COLO829 (cell line): ENCODE results near the gene TRPV6.

Experiments used
- DNase-seq: peaks from one replicate; pipeline ENCODE4 v3.0.0; 2012; ENCODE audit warnings: low spot score

TRPV6 gene

DNA sequence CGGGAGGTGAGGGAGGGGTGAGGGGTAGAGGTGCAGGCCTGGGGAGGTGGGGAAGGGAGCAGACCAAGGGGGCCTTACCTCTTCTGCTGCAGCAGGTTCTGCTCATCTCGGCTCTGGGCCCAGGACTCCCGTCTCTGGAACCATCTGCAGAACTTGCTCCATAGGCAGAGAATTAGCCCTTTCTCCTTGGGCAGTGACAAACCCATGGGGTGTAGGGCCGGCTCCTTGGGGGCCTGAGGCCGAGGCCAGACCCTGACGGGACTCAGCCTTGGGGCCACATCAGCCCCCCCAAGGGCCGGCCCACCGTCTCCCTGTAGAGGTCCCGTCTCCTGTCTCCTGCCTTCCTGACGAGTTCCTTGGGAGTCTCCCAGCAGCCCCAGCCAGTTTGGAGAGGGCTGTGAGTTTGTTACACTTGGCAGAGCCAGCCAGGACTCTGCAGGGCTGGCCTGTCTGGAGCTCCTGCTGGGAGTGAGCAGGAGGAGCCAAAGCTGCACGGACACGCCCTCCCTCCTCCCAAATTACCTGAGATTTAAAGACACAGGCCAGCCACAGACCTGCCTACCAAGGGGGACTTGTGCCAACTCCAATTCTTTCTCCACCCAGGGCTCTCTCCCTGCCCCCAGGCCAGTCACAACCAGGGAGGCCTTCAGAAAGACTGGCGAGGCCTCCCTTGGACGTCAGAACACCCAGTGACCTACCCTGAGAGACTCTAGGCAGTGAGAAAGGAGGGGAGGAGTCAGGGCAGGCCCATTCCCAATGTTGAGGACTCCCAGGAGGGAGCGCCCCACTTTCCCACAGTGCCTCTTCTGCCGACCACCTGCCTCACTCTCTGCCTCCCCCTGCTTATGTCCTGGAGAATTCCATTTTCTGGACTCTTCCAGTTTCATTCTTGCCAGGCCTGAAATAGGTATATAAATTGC, at the start of gene TRPV6:
TSS of gene TRPV6 (minus strand) at position 435 of the 920 bp plus-strand sequence.
- no peak for DNase-seq

DNA sequence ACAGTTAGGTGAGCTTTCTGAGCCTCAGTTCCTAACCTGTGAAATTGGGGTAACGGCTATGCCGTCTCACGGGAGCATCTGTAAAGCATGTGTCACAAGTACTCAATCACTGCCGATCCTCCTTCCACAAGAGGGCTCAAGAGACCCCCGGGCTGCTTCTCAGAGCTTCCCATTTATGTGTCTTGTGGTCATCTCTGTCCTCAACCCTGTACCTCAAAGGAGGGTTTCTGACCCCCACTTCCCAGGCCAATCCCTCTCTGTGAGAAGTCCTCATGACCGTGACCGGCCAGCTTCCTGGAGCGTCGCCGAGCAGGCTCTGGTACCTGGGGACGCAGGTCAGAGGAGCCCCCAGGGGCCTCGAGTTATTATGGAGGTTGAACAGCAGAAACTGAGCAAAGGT, 48.5 kb upstream of the TRPV6 start:
- no peak for DNase-seq

DNA sequence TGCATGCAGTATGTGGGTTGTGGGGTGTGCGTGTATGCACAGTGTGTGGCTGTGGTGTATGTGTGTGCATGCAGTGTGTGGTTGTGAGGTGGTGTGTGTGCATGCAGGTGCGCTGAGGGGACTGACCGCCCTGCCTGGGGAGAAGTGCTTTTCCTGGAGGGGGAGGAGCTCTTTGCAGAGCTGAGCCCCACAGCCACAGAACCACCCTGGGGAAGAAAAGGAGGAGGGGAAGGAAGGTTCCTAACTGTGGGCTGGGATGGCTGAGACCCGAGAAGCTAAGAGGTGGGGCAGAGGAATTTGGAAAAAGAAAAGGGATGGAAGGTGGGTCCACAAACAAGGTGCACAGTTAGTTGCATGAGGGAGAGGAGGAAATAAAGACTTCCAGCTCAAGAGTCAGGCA, 48.1 kb upstream of the TRPV6 start, which contains the start of gene TRPV5:
TSS of gene TRPV5 (minus strand) at position 123 of the 400 bp plus-strand sequence. CDS start 287 bp downstream, outside the sequence.
- no peak for DNase-seq

DNA sequence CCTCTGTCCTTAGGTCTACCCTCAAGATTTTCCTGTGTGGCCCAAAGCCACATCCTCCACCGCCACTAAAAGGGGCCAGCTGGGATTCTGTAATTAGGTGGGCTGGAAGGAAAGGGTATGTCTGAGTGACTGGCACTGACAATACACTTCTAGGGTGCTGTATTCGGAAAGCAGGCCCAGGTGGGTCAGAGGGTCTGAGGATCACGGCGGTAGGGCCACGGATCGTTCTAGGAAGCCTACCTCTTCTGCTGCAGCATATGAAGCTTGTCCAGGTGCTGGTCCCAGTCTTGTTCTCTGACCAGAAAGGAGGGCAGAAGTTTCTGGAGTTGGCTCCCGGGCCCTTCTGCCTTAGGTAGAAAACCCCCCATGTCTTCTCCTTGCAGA, 47.5 kb upstream of the TRPV6 start:
- no peak for DNase-seq

DNA sequence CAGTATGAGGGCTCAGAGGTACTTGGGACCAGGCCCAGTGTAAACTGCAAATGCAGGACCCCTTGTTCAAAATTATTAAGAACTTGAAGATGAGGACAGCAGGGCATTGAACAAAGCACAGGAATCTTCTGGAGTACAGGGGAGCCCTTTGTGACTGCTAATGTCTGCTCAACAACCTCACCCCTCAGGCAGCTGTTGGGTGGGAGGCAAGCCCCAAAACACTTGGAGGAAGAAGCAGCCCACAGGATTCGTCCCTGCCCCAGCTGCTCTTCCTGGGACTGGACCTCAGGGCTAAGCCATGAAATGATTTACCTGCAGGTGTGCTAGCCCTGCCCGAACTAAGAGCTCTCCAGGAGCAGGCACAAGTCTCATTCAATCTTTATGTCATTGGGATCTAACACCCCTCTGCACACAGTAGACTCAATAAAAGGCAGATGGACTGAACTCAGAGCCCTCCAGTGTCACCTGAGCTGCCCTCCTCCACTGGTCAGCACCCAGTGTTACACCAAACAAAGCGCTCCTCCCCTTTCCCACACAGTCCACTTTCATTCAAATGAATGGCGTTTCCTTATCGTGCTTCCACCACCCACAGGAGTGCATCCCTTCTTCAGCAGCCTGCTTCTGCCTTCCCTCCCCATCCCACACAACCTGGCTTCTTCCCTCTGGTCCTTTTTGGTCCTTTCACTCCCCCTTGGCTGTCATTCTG, 47.0 kb upstream of the TRPV6 start:
- no peak for DNase-seq

DNA sequence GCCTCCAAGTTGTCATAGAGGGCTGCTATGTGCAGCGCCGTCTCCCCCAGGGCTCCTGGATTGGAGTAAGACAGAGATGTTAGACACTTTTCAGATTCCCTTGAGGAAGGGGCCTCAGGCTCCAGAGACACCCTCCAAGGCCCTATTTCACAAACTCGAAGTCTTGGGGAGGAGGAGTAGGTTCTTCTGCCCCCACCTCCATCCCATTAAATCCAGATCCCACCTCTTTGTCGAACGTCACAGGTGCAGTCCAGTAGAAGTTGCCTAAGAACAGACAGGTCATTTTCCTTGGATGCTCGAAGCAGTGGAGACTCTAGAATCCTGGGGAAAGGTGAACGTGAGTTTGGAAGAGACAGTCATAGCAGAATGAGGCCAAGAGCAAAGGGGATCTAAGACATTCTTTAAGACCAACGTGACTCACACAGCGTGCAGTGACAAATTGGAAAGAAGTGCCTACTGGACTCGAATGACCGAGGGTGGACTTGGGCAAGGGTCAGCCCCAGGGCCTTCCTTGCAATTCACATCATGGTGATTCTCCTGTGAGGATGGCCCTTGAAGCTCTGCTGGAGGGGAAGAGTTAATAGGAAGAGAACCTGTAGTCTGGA, 44.7 kb upstream of the TRPV6 start:
- DNase-seq = no peak

DNA sequence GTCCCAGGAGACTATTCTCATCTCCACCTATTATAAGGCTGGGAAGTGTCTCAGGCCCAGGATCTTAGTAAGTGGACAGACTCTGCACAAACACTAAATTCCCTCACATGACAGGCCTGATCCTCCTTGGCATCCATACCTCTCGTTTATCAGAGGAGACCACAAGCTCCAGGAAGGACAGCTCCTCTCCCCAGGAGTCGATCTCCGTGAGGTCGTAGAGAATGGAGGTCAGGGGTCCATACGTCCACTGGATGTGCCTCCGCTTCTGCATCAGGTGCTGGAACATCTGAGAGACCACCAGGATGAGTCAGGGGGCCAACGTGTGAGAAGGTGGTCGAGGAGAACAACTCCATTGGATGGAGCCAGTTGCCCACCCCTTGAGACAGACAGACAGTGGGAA, 42.4 kb upstream of the TRPV6 start:
- no peak for DNase-seq

DNA sequence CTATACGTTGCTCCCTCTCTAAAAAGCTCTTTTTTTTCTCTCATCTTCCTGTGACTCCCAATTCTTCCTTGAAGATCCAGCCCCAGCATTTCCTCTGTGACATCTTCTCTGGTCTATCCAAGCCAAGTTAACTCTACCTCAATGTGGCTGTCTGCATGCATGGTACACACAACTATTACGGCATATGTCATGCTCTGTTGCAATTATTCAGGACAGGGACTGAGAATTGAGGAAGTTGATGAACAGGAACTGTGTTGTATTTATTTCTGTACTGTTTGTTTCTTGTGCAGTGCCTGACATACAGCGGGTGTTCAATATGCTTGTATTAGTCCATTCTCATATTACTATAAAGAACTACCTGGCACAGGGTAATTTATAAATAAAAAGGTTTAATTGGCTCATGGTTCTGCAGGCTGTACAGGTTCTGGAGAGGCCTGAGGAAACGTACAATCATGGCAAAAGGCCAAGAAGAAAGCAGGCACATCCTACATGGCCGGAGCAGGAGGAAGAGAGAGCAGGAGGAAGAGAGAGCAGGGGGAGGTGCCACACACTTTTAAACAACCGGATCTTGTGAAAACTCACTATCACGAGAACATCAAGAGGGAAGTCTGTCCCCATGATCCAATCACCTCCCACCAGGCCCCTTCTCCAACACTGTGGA, 41.7 kb upstream of the TRPV6 start:
- no peak for DNase-seq

DNA sequence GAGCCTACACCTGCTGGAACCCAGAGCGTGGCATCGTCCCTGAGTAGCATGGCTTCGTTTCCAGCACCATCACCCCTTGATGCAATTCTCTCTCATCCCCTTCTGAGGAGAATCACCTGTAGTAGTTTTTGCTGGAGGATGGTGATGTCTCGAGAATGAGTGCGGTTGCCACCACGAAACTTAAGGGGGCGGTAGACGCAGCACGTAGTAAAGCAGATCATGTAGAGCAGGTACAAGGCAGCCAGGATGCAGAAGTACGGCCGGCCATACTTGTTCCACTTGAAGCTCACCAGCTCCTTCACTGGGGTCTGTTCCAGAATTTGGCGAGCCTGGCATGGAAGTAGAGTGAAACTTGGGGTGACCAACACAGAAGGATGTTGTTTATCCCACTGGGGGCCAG, 39.9 kb upstream of the TRPV6 start:
- no peak for DNase-seq

DNA sequence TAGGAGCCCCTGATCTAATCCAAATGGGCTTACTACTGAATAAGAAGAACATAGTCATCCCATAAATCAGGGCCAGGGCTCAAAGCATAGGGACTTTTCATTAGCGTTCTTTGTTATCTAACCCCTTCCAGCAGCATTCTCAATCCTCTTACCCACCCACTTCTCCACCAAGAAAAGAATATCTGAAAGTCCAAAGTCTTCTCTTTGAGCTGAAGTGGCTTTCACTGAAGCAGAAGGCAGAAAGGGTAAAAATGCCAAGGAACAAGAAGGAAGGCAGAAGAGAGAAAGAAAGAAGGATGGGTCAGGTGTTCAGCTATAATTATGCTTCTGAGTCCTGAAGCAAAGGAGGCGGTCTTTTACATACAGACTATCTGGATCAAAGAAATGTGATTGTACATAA, 37.8 kb upstream of the TRPV6 start:
- no peak for DNase-seq

DNA sequence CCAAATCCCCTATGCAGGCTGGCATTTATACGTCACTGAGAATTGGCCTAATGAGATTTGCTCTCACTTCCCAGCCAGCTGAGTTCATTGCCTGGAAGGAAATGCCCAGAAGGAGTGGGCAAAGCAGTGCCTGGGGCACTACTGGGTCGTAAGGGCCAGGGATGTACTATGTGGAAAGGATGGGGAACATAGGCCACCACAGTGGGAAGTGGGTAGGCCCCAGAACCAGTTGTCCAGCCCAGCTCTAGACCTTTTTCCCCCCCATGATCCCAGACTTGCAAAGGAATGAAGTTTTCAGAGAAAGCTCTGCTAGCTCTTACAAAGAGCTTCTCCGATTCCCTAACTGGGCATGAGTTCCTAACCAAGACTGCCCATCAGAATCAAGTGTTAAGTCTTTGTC, 34.1 kb upstream of the TRPV6 start:
- no peak for DNase-seq

DNA sequence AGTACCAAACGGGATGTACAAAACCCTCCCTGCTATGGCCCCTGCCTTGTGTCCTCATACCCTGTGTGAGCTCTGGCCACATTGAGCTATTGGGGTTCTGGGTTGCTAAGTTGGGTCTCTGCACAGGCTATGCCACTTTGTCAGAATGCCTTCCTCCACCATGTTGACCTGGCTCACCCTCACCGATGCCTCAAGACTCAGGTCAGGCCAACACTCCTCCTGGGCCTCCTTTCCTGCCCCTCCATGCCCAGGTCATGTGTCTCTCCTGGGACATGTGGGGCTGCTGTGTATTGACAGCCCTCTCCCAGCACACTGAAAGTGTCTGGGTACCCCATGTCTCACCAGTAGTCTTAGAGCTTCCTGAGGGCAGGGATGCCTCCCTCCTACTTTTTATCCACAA, 33.4 kb upstream of the TRPV6 start:
- DNase-seq = no peak

DNA sequence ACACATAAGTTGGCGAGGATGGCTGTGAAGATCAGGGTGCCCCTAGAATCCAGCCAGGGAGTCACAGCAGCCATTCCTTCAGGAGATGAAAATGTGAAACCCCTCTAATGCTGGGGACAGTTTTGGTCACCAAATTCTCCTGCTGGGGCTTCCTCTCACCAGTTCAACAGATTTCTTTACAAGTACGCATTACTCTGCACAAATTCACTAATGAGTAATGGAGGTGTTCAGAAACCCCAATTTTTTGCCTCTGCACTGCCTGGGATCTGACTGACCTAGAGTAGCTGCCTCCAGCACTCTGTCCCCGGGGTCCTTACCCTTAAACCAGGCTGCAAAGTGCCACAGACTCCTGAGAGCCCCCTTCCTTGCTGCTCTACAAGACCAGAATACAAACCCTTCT, 31.9 kb upstream of the TRPV6 start:
- no peak for DNase-seq

DNA sequence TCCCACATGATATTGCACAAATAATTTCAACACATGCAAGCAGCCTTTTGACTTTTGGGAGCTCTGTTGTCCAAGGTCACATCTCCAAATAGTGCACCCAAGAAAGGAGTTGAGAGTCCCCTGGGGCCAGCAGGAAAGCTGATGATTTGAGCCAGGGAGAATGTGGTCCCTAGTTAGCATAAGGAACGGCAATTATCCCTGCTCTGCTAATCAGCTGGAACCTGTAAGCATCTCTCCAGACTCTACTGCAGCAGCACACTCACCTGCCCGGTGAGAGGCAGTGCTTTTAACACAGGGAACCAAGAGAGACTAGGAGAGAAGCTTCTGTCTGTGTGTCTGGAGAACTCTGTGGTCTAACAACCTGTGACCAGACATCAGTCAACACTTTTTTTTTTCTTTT, 31.0 kb upstream of the TRPV6 start:
- no peak for DNase-seq

DNA sequence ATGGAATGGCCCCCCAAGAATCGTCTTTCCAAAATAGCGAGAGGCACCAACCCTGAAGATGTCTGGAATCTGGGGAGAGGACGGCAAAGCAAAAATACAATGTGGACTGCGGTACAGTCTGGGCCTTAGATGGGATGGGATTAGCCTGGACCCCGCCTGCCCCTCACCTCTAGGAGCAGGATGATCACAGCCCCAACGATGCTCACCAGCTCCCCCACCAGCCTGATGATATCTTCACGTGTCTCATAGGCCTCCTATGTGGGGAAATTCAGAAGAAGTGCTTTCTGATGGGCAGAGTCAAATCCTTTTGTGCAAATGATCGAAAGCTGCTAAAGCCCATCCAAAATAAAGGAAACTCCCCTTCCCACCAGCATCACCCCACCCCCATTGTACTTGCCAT, 29.8 kb upstream of the TRPV6 start:
- DNase-seq = no peak

DNA sequence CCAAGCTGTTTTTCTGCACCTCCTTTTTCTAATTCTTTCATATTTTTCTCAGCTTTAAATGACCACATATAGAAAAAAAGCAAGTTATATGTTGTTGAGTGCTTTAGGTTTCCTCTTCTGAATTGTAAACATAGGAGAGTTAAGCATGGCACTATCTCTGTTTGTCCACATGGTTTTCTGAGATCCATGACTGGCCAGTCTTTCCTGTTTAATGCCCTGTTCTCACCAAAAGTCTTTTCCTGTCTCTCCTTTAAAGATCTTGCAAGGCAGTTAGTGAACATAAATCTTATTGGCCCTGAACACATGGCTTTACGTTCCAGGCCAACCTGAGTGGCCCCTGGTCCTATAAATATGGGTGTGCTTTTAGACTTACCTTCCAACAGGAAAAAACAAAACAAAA, 28.6 kb upstream of the TRPV6 start:
- no peak for DNase-seq

DNA sequence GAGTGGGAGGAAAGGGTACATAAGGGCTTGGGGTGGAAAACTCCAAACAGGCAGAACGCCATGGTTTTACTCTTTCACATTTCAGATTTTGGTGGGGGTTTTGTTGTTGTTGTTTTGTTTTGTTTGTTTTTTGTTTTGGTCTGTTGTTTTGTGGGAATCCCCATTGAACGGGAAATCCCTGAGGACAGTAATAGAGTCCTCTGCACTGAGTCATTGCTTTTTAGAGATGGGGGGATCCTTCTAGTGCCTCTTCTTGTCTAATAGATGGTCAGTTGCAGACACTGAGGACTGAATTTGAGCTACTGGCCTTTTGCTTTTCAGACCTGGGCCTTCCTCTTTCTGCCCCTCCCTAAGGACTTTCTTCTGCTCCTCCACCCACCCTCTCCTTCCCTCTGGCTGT, 28.0 kb upstream of the TRPV6 start:
- DNase-seq = no peak

DNA sequence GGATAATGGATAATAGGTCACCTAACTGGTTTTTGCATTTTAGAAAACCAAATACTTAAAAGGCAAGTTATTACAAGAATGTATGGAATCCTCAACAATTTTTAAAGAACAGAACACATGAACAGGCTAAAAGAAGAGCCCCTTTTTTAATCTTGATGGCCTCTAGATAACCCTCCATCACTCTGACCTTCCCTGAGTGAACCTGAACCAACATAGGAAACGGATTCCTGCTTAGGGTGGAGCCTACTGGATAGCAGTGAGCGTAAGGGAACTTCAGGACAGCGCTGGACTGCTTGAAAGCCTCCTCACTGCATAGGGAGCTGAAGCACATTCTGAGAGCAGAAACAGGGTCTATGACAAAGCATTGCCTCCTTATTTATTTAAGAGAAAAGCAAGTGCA, 27.5 kb upstream of the TRPV6 start:
- no peak for DNase-seq

DNA sequence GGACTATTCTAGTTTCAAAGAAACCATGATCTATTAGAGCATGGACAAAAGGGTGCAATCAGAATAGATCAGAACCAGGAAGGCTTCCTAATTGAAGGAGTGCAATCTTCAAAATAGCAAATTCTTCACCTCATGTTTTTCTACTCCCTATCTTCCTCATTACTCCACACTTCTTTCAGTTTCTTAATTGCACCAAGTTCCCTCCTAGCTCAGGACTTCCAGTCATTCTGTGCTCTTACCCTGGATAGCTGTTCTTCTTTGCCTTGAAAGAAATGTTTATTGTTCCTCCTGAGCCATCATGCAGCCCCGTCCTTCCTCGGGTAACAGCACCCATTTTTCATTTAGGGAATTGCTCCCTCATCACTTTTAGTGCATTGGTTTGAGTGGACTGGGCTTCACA, 24.9 kb upstream of the TRPV6 start:
- DNase-seq = no peak

DNA sequence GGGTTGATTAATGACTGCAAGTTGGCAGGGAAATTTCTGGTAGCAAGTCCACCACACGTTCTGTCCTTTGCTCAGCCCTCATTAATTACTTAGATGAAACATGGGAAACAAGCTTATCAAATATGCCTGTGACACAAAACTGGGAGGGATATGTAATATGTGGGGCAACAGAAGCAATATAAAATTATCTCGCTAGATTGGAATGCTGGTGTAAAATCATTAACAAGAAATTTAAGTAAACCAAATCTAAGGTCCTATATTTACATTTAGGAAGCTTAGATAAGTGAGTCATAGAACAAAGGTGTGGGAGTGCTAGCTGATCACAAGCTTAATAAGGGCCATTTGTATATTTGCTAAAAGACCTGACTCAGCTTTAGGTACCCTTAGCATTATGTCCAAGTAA, 24.5 kb upstream of the TRPV6 start:
- DNase-seq = no peak

DNA sequence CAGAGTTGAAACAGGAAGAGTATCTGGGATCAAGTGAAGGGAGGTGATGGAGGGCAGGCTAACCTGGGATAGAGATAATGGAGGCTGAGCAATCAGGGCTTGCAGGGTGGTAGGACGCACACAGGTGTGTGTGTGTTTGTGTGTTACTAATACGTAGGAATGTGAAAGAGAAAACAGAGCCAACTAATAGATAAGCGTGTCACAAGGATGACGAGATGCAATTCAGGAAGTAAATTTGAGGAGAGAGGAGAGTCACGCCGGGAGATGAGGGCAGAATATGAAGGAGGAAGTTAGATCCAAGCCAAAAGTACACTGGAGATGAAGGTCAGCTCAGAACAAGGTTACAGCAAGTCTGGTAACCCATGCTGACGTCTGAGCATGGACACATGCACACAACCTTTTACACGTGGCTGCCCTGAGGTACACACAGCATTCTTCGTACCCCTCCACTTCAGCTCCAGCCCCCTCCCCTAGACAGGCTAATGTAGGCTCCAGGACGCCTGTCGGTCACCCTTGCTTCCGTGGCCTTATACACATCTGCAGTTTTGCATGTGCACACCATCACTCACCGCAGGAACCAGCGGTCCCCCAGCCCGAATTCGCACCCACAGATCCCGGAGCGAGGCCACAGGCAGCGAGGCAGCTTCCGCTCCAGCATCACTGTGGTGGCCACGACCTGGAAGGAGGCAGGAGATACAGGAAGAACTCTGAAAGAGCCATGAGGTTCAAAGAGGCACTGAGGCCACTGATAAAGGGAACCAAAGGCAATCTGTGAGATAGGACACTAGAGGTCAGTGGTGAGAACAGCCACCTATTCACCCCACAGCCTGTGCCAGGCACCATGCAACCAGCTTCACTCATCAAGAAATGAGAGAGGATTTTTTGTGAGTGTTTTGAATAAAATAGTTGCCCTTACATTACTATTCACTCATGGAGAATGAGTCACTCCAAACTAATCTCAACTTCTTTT, 23.7 kb upstream of the TRPV6 start:
- peak; percentile 77 for DNase-seq
